SHP77 (cell line): ENCODE data around the gene CLCNKB.
"Not testable (repeated sequence)": the region's sequence is repeated elsewhere in the genome, so short reads cannot be mapped to it uniquely, and the experiment has no call there.

Source experiments
- DNase-seq, 2 experiments: peaks; one replicate each; lab custom pipeline; 2025; lab: John Stamatoyannopoulos, UW

CLCNKB gene

DNA sequence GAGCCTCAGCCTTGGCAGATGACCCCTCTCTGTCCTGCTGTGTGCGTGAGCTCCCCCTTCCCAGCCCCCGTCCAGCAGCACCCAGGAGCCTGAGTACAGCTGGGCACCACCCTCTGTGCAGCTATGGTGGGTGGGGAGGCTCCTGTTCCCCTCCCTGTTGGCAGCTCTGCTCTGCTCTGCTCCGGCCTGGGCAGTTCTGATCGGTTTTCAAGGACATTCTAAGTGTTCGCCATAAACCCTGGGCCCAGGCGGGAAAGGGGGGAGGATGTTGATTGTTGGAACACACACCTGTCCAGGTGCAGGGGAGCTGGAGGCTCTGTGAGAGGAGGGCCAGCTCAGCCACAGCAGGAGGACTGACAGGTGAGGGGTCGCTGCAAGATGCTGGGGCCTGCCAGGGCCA is at the start of gene CLCNKB:
Gene CLCNKB, plus strand, starts transcription at position 262 of the 400 bp plus-strand sequence. CDS start 711 bp downstream, outside the sequence.
- DNase-seq = no peak

DNA sequence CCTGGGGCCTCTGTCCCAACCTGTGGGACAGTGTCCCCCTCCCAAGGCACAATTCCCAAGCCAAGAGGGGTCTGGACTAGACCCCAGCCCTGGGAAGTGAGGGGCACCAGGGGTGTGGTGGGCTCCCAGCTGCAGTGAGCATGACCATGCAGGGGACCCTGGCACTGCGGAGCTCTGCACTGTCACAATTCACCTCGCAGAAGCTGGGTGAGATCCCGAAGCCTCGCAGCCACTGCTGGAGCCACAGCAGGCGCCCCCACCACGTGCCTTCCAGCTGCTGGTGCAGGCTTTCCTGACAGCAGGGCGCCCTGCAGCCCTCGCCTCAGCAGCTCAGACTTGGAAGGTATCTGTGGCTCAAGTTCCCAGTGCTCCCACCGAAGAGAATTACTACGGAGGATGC is 49.5 kb upstream of the CLCNKB start:
- no peak for DNase-seq

DNA sequence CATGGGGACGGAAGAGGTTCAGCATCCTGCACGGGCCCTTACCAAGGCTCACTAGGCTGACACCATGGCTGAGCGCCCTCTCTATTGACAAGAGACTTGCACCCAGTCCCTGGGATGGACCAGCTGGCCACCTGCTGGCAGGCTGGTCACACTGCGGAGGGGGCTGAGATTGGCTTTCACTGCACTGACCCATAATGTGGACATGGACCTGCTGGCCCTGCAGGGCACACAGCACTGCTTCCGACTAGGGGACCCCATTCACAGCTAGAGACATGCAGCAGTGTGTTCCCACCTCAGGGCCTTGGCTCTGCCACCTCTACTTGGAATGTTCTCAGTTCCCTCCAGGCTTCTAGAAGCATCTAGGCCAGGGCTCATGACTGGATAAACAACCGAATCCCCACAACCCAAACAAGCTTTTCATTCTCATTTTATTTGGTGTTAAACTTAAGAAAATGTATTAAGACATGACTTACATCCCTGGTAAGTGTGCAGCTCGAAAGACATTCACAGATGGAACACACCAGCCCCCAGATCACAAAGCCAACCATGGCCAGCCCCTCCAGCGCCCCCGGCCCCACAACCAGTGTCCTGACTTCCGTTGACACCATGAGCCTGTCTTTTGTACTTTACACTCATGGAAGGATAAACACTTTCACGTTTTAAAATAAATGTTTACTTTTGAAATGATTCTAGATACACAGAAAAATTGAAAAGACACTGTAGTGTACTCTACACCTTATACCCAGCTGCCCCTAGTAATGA is 48.8 kb upstream of the CLCNKB start:
- peak; percentile 16 to 69 for DNase-seq

GRCh38 chr1:15997076-15997585 is 46.5 kb upstream of the CLCNKB start:
- no peak for DNase-seq

GRCh38 chr1:15997637-15998280 is 45.8 kb upstream of the CLCNKB start:
- DNase-seq = no peak

GRCh38 chr1:15998929-15999328 is 44.7 kb upstream of the CLCNKB start:
- no peak for DNase-seq

- not testable (repeated sequence) for DNase-seq
Measured at GRCh38 chr1:16001274-16001673, 42.3 kb upstream of the CLCNKB start.

GRCh38 chr1:16005597-16005996 is 38.0 kb upstream of the CLCNKB start:
- no peak for DNase-seq

DNA sequence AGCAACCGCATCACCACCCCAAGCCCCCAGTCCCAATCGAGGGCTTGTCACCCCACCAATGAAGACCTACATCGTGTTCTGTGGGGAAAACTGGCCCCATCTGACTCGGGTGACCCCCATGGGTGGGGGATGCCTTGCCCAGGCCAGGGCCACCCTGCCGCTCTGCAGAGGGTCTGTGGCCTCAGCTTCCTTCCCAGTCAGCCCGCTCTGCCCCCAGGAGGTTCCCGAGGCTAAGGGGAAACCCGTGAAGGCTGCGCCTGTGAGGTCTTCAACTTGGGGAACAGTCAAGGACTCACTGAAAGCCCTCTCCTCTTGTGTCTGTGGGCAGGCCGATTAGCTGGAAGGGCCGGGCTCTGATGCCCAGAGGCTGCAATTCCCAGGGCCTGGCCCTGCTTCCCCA is 37.6 kb upstream of the CLCNKB start:
- no peak for DNase-seq

DNA sequence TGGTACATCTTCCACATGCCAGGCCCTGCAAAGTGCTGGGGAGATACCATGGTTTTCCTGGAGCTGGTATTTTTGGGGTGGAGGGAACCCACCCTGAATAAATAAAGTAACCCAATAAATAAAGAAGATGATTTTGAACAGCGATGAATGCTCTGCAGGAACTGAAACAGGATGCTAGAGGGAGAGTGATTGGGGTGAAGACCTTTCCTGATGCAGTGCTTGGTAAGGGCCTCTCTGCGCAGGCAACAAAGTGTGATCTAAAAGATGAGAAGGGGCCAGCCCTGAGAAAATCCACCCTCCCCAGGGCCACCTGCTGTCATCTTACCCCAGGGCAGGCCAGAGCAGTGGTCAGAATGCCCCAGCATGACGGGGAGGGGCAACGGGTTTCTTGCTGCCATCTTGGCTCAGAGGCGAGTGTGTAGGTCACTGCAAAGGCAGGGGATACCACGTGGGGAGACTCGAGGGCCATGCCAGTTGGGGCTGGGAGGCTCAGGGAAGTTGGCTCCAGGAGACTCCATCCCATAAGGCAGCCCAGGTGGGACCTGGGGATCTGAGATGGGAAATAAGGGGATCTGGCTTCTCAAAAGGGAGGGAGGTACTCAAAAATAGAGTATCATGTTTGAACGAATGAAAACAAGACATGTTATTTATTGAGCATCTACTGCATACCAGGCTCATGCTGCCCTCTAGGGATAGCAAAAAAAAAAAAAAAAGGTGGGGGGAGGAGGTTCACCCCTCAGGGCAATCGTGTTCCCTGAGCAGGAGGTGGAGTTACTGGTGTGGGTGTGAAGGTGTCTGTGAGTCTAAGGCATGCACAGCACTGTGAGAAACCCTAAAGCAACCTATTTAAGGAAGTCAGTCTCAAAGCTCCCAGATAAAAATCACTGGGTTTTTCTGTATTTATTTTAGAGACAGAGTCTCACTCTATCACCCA is 36.8 kb upstream of the CLCNKB start:
- no peak for DNase-seq

DNA sequence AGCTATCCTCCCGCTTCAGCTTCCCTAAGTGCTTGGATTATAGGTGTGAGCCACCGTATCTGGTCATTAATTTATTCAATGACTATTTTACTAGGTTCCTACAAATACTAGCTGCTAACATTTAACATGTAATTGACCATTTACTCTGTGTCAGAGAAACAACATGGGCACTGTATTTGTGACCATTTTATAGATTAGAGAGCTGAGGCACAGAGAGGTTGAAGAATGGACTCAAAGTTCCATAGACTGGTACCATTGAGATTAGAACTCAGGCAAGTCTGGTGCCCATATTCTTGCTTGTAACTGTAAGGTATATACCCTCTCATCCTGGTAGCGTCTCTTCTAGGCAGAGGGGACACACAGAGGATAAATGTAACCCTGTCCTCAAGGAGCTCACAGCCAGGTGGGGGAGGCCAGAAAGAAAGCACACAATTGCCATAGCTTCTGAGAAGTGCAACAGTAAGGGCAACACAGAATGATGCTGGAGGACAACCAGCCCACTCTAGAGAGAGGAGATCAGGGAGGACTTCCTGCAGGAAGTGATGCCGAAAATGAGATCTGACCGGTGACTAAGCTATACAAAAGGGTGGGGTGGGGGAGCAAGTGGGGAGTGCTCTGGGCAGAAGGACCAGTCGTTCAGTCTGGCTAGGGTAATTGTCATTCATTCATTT is 35.8 kb upstream of the CLCNKB start:
- DNase-seq = no peak

- DNase-seq = peak; percentile 56 to 61
Measured at GRCh38 chr1:16009030-16009460, 34.5 kb upstream of the CLCNKB start.

GRCh38 chr1:16009678-16010077 is 33.9 kb upstream of the CLCNKB start:
- no peak for DNase-seq

DNA sequence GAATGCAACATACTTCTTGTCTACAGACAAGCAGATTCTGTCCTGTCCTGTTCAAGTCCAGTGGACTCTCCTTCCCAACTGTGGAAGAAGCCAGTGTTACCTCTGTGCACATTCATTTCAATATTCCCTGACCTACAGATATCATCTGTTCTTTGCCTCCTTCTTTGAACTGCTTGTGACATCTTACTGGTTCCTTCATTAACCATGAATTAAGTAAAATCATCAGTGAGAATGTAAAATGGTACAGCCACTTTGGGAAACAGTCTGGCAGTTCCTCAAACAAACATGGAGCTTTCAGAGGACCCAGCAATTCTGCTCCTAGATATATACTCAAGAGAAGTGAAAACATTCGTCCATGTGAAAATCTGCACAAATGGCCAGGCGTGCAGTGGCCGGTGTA is 32.7 kb upstream of the CLCNKB start:
- DNase-seq = no peak

DNA sequence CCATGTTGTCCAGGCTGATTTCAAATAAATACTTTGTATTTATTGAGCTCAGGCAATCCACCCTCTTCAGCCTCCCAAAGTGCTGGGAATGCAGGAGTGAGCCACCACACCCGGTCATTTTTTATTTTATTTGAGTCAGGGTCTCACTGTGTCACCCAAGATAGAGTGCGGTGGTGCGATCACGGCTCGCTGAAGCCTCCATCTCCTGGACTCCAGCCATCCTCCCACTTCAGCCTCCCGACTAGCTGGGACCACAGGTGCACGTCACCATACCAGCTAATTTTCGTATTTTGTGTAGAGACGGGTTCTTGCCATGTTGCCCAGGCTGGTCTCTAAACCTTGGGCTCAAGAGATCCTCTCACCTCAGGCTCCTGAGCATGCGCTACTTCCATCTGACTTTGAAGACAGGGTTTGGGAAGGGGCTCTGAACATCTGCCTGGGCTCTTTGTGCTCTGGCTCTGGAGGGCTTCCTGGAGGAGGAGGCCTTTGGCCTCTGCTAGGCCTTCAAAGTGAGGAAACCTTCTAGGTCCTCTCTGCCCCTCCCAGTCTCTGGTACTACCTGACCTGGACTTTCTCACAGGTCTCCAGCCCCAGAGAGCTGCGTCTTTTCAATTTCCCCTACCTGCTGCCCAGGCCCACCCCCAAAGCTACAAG is 31.5 kb upstream of the CLCNKB start:
- DNase-seq = no peak

DNA sequence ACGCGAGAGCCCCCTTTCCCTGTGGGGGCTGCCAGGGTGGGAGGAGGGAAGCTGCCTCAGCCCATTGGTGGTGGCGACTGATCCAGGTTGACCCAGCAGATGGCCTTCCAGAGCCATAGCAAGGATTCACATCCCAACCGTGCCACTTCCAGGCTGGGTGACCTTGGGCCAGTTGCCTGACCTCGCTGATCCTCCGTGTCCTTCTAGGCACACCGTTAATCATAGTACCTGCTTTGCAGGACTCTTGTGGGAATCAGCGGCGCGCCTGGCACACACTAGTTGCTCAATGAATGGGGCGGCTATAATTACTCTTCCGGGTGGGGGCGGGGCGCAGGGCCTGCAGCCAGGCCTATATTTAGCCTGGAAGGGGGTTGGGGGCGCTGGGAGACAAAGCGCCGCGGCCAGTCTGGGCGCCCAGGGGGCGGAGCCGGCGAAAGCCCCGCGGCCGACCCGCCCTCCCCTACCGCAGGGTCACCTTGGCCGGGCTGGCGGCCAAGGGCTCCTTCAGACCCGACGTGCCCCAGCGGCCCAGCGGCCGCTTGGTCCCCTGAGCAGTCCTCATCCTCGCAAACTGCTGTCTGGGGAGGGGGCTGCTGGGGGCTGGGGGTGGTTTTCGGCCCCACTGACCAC is 30.9 kb upstream of the CLCNKB start:
- DNase-seq = peak; percentile 57 to 74

- peak; percentile 29 to 40 for DNase-seq
Measured at GRCh38 chr1:16013220-16013907, 30.2 kb upstream of the CLCNKB start.

GRCh38 chr1:16013908-16014258 is 29.7 kb upstream of the CLCNKB start:
- no peak for DNase-seq

GRCh38 chr1:16014509-16015482 is 28.8 kb upstream of the CLCNKB start:
- peak in 1 of 2 experiments; percentile 13 for DNase-seq
